Adipose tissue (tissue), 3 donors: ENCODE measurements around the gene TMEM87B. TPM values are rescaled to one million over a fixed set of nuclear protein-coding genes. Genes with fewer than 3 reads are reported as not detected.
"Not testable (repeated sequence)": the region's sequence is repeated elsewhere in the genome, so short reads cannot be mapped to it uniquely, and the experiment has no call there.

Experiments used
- H3K27ac ChIP-seq: one replicate; pipeline ENCODE4 v1.5.1; 2013; ENCODE audit warnings: low read depth, low read length
- WGBS, 3 donors: extraction: QIAGEN DNeasy Blood & Tissue Kit; methylation state at CpG; one replicate each; pipeline ENCODE4 v1.1.7; 2013; 5-methylcytosine and 5-hydroxymethylcytosine counted together
- polyA plus RNA-seq, 3 donors: library from polyadenylated mRNA; stranded (reverse); fragments of 200-250 nt; gene quantifications; one replicate each; pipeline ENCODE4 v1.2.3, GENCODE V29; 2013
- donor health status: healthy with polysubstance abuse.
- donor health status: Bipolar disorder and iron deficiency.
- donor health status: healthy.

The TMEM87B gene
- polyA plus RNA-seq, 3 donors = 10.0 to 10.3 (median 10.3) TPM

DNA sequence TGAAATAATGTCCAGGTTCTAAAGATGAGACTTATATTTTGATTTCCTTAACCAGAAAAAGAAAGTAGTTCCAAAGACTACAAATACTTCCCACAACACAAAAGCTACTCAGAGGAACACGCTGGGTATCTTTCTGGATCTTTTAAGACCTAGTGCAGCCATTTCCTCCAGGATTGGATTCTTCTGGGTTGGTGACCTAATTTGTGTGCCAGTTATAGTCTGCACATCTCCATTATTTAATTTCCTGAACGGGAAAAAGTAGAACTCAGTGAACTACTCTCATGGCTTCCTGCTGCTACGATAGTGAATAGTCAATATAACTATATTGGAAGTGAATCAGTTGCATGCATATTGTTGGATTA is 1.5 kb downstream of the TMEM87B start:
- WGBS, 3 donors = 15 to 39% (median 17%) methylated on average over 3 of the region's 3 CpGs
- H3K27ac ChIP-seq = no peak overlapping the region

DNA sequence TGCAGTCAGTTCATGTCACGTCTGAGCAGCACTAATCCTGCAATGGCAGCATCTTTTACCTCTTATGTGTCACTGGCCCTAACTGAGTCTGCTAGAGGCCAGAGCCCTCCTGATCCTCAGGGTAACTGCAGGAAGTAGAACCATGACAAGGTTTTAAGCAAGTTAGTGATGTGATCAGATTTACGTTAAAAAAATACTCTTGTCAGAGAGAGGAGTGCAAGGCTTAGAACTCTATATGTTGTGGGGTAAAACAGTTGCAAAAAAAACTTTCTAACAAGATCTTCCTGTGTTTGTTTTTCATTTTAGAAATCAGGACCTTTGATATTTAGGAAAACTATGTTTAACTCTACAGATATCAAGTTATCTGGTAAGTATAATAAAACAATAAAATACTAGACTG is 4.6 kb downstream of the TMEM87B start:
- no peak overlapping the region for H3K27ac ChIP-seq
- WGBS, 3 donors = 84 to 95% (median 85%) methylated on average over 2 of the region's 2 CpGs

DNA sequence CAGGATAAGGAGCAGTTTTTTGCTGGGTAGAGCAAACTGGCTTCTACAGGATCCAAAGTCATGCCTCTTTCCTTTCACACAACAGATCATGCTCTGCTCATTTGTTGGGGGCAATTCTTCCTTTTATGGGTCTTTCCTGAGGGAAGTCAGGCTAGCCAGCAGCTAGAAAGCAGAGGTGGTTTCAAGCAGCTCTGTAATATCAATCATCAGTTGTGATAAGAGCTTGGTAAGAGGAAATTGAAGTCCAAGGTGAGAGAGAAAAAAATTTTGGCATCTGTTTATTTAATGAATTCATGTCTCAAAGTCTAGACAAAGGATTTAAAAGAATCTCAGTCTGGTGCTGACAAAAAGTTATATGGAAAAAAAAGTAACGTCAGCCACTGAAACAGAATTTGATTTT is 6.2 kb downstream of the TMEM87B start:
- no peak overlapping the region for H3K27ac ChIP-seq
- 70 to 78% (median 73%) methylated on average over 1 of the region's 1 CpG for WGBS, 3 donors

DNA sequence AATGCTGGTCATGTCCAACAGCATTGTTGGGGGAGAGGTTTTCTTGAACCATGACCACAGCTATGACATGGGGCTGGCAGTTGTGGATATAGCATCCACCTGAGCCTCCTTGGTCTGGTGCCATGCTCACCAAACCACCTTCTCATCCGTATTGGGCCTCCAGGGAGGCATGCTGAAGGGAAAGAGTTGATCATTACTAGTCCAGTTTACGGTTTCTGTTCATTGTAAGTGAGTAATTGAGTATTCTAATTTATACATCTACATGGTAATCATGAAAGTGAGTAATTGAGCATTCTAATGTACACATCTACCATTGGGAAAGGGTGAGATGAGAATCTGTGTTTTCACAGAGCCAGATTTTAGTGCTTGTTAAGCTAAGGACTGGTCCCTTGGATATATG is 6.8 kb downstream of the TMEM87B start:
- H3K27ac ChIP-seq = no peak overlapping the region
- WGBS, 3 donors = 87 to 95% (median 89%) methylated on average over 2 of the region's 2 CpGs

DNA sequence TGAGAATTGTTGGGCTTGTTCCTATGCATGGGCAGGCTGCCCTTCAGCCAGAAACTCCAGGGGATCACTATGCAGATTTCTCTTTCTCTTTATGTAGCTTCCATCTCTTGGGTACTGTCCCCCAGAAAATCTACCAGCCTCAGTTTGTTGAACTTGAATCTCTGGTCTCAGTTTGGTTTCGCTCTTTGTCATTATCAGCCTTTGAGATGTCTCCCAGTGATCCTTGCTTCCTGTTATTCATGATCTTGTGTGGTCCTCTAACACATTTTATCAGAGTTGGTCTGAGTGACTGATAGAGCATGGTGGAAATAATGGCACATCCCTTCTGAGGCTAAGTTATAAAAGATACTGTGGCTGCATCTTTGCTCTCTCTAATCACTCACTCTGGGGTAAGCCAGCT is 7.8 kb downstream of the TMEM87B start:
- no peak overlapping the region for H3K27ac ChIP-seq
- WGBS, 3 donors = 97 to 100% (median 100%) methylated on average over 1 of the region's 1 CpG

DNA sequence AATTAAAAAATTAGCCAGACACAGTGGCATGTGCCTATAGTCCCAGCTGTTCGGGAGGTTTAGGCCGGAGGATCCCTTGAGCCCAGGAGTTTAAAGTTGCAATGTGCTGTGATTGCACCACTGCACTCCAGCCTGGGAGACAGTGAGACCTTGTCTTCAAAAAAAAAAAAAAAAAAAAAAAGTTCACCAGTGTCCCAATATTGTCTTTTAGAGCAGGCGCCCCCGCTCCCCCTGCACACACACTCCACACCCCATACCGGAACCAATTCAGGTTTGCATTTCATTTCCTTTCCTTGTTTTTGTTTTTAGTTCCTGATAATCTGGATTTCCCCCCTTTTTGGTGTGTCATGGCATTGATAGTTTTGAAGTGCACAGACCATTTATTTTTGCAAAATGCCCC is 10.4 kb downstream of the TMEM87B start:
- H3K27ac ChIP-seq = no peak overlapping the region
- 64 to 94% (median 75%) methylated on average over 5 of the region's 5 CpGs for WGBS, 3 donors

DNA sequence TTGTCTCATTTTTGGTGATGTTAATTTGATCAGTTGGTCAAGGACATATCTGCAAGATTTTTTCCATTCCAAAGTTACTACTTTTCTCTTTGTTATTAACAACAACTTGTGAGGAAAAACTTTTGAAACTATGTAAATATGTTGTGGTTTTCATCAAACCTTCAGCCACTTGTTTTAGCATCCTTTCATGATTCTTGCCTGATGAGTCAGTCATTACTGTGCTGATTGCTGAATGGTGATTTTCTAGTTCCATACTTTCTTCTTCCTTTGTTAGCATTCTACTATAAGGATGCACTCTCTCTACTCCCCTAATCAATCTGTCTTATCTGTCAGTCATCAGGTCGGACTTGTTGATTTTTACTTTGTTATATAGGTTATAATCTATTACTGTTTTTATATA is 10.9 kb downstream of the TMEM87B start:
- 54 to 91% (median 82%) methylated on average over 1 of the region's 1 CpG for WGBS, 3 donors
- H3K27ac ChIP-seq = no peak overlapping the region

DNA sequence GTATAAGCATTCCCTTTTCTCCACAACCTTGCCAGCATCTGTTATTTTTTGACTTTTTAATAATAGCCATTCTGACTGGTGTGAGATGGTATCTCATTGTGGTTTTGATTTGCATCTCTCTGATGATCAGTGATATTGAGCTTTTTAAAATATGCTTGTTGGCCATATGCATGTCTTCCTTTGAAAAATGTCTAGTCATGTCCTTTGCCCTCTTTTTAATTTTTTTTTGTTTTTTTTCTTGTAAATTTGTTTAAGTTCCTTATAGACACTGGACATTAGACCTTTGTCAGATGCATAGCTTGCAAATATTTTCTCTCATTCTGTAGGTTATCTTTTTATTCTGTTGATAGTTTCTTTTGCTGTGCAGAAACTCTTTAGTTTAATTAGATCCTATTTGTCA is 14.7 kb downstream of the TMEM87B start:
- H3K27ac ChIP-seq = not testable (repeated sequence)

DNA sequence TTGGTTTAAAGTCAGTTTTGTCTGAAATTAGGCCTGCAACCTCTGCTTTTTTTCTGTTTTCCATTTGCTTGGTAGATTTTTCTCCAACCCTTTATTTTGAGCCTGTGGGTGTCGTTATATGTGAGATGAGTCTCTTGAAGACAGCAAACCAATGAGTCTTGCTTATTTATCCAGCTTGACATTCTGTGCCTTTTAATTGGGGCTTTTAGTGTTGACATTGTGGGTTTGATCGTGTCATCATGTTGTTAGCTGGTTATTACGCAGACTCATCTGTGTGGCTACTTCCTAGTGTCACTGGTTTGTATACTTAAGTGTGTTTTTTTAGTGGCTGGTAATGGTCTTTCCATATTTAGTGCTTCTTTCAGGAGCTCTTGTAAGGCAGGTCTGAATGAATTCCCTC is 18.8 kb downstream of the TMEM87B start:
- H3K27ac ChIP-seq = no peak overlapping the region
- 89 to 98% (median 93%) methylated on average over 3 of the region's 3 CpGs for WGBS, 3 donors

DNA sequence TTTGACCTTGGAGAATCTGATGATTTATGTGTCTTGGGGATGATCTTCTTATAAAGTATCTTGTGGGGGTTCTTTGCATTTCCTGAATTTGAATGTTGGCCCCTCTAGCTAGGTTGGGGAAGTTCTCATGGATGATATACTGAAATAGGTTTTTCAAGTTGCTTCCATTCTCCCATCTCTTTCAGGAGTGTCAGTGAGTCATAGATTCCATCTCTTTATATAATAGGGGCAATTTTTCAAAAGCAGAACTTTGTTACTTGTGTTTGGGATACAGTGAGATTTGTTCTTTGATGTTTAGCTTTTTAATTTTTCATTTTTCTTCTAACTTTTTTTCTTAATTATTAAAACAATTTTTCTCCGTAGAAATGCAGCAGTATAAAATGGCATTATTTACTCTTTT is 19.4 kb downstream of the TMEM87B start:
- H3K27ac ChIP-seq = no peak overlapping the region
- 92 to 100% (median 95%) methylated on average over 1 of the region's 1 CpG for WGBS, 3 donors

DNA sequence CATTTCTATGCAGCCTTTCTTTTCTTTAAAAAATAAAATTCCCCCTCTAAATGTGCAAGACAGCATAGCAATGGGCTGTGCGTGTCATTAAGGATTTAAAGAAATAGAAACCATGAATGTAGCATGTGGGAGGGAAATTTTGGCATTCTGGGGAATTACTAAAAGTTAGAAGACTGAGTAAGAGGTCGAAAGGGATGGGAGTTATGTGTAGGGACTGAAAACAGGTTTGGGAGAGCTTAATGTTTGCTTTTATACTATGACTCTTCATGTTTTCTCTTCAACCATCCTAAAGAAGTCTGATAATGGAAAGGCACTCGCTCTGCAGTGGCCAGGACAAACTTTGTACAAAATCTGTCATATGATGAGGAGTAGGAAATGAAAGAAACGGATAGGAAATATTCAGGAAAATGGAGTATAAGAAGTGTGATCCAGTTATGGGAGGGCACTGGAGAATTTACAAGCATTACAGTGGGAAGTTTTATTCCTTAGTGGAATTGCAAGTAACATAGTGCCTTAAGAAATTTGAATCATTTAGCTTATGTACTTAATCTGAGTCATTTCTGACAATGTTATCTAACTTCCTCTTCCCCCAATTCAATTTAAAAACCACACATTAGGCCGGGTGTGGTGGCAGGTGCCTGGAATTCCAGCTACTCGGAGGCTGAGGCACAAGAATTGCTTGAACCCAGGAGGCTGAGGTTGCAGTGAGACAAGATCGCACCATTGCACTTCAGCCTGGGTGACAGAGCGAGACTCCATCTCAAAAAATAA is 20.6 kb downstream of the TMEM87B start:
- WGBS, 3 donors = 67 to 79% (median 68%) methylated on average over 8 of the region's 8 CpGs
- H3K27ac ChIP-seq = no peak overlapping the region

DNA sequence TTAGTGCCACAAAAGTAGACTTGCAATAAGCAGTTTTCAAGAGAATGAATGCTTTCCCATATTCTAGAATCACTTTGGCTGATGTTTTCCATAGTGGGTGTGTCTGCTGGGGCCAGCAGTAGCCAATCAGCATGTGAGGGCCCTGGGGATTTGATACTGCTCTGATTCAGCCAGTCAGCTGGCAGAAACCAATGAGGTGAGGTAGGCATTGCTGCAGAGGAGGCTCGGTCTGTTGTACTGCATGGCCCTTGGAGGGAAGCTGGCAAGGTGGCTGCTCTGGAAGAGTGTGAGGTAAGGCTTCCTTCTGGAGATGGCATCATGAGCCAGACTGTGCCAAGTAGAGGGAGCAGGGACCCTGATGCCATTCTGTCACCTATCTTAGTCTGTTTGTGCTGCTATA is 22.7 kb downstream of the TMEM87B start:
- 65 to 94% (median 79%) methylated on average over 1 of the region's 1 CpG for WGBS, 3 donors
- no peak overlapping the region for H3K27ac ChIP-seq

- no peak overlapping the region for H3K27ac ChIP-seq
- 74 to 97% (median 75%) methylated on average over 1 of the region's 1 CpG for WGBS, 3 donors
Measured at GRCh38 chr2:112081262-112081661, 26.2 kb downstream of the TMEM87B start.

DNA sequence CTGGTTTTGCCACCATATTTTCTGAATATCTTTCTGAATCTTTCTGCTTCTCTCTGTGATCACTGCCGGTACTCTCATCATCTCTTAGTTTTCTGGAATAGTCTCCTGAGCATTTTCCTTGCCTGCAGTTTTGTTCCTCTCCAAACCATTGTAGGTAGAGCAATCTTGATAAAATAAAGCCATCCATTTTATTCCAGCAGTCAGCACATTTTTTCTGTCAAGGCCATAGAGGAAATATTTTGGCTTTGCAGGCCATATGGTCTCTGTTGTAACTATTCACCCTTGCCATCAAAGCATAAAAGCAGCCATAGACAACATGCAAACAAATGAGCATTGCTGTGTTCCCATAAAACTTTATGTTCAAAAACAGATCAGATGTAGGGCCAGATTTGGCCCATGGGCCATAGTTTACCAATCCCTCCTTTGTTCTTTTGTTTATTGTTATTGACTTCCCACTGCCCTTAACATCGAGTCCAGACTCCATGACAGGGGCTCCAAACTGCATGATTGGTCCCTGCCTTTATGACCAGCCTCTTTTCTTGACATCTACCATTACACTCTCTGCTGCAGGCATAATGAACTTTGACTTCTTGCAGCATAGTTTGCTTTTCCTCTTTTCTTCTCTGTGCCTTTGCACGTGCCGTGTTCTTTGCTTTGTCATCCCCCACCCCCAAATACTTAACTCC is 29.8 kb downstream of the TMEM87B start:
- H3K27ac ChIP-seq = no peak overlapping the region
- 76 to 80% (median 77%) methylated on average over 4 of the region's 4 CpGs for WGBS, 3 donors

DNA sequence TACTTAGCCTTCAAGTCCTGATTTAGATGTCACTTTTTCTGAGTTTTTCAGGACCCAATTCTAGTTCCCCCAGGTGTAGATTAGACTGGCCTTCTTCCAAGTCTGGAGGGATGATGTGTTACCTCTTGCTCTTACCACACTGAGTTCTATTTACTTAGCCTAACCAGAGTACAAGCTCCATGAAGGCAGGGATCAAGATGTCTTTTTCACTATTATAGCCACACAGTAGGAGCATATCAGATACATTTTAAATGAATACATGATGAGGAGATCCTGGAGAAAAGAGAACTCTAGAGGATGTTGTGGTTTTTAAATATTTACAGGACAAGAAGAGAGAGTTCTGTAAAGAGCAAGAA is 30.3 kb downstream of the TMEM87B start:
- H3K27ac ChIP-seq = no peak overlapping the region

- WGBS, 3 donors = 70 to 85% (median 77%) methylated on average over 9 of the region's 9 CpGs
Measured at GRCh38 chr2:112085916-112086669, 31.0 kb downstream of the TMEM87B start.

DNA sequence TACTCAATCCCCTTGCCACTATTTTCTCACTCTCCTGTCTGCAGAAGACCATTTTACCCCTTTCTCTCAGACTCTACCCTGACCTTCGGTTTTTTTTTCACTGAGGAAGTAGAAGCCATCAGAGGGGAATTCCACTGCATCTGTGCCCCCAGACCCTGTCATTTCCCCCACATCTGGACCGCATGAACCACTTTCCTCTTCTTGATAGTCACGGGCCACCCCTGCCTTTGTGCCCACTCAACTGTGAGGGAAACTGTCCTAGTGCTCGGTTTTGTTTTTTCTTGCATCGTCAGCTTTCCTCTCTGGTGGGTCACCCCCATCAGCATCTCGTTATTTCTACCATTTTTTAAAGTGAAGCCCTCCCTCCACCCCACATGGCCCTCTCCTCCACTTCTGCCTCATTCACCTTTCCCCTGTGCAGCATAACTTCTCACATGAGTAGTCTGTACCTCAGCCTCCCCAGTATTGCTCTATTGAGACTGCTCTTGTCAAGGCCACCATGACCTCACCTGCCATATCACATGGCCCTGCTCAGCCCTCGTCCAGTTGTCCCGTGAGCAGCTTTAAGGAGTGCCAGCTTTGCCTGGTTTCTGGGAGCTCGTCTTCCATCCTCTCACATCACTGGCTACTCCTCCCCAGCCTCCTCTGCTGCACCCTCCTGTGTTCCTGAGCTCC is 32.4 kb downstream of the TMEM87B start:
- H3K27ac ChIP-seq = no peak overlapping the region
- WGBS, 3 donors = 82 to 94% (median 93%) methylated on average over 9 of the region's 9 CpGs

More at GRCh38 chr2:112085916-112086669, 31.0 kb downstream of the TMEM87B start:
- H3K27ac ChIP-seq = no peak overlapping the region

GRCh38 chr2:112089375-112089774 is 34.3 kb downstream of the TMEM87B start:
- H3K27ac ChIP-seq = no peak overlapping the region
- 70 to 88% (median 71%) methylated on average over 5 of the region's 5 CpGs for WGBS, 3 donors
